HEK293 (cell line): ENCODE results near the gene OPA1.

Source experiments
- CTCF ChIA-PET: fragments of 350-600 bp; formaldehyde crosslinking; extraction: SDS; loops from one replicate; lab custom pipeline; 2021; ENCODE audit warnings: antibody characterized with exemption; lab: Yijun Ruan, JAX
- POLR2A ChIA-PET: fragments of 300-600 bp; formaldehyde crosslinking; extraction: SDS; loops from one replicate; lab custom pipeline; 2020; ENCODE audit warnings: antibody characterized with exemption, inconsistent platforms; lab: Yijun Ruan, JAX
- H3K27ac ChIP-seq: fragments of 200-500 bp; sonication (Bioruptor generic); 2 replicates; pipeline ENCODE4 v1.5.1; 2014; ENCODE audit warnings: low read depth, low read length, control low read depth, inconsistent platforms; ENCODE audit errors: extremely low read depth
- H3K36me3 ChIP-seq, 2 experiments: fragments of 200-500 bp in 1 of 2; sonication (Bioruptor generic) in 1 of 2; 1 replicate in 1 of 2; 2 replicates in 1 of 2; pipeline ENCODE4 v1.5.1; 2014 to 2017; ENCODE audit warnings: inconsistent platforms in 2 of 2, low read length in 2 of 2; ENCODE audit not compliant: control insufficient read depth in 2 of 2, insufficient read depth in 1 of 2
- H3K4me1 ChIP-seq: fragments of 200-500 bp; sonication (Bioruptor generic); 2 replicates; pipeline ENCODE4 v1.5.1; 2014; ENCODE audit warnings: mild to moderate bottlenecking, low read length, inconsistent platforms; ENCODE audit not compliant: control insufficient read depth, insufficient read depth
- H3K4me3 ChIP-seq: 2 replicates; pipeline ENCODE4 v1.5.1; 2011; ENCODE audit warnings: low read depth, mild to moderate bottlenecking, control low read depth, low read length, moderate library complexity
- H3K9me3 ChIP-seq: fragments of 200-500 bp; sonication (Bioruptor generic); 2 replicates; pipeline ENCODE4 v1.5.1; 2014; ENCODE audit warnings: low read depth, low read length, inconsistent platforms; ENCODE audit not compliant: control insufficient read depth, insufficient read depth
- FEZF1 ChIP-seq: fragments of 450-650 bp; formaldehyde crosslinking; IDR thresholded peaks from 2 replicates; pipeline ENCODE4 v1.5.1; 2016; ENCODE audit warnings: missing biosample characterization, missing genetic modification characterization
- HOXC10 ChIP-seq: sonication (generic); formaldehyde crosslinking; IDR thresholded peaks from 2 replicates; pipeline ENCODE4 v1.8.1; 2023; ENCODE audit warnings: mild to moderate bottlenecking, missing genetic modification reagents
- KLF10 ChIP-seq: fragments of 450-650 bp; IDR thresholded peaks from 2 replicates; pipeline ENCODE4 v1.5.1; 2018; ENCODE audit warnings: missing biosample characterization, mild to moderate bottlenecking, missing genetic modification characterization
- KLF8 ChIP-seq: fragments of 450-650 bp; formaldehyde crosslinking; IDR thresholded peaks from 2 replicates; pipeline ENCODE4 v1.5.1; 2016; ENCODE audit warnings: missing biosample characterization, missing genetic modification characterization
- SALL2 ChIP-seq: fragments of 450-650 bp; formaldehyde crosslinking; IDR thresholded peaks from 2 replicates; pipeline ENCODE4 v1.5.0; 2017; ENCODE audit warnings: missing biosample characterization, mild to moderate bottlenecking, missing genetic modification characterization, borderline replicate concordance
- SETDB1 ChIP-seq: IDR thresholded peaks from one replicate; pipeline ENCODE4 v1.6.1; 2017; ENCODE audit warnings: mild to moderate bottlenecking, low read length, moderate library complexity, mixed read lengths; ENCODE audit not compliant: insufficient read length
- SP3 ChIP-seq: fragments of 450-650 bp; formaldehyde crosslinking; IDR thresholded peaks from 2 replicates; pipeline ENCODE4 v1.5.1; 2016; ENCODE audit warnings: missing biosample characterization, missing genetic modification characterization
- SP7 ChIP-seq: fragments of 450-650 bp; formaldehyde crosslinking; IDR thresholded peaks from 2 replicates; pipeline ENCODE4 v1.5.1; 2016; ENCODE audit warnings: missing biosample characterization, missing genetic modification characterization
- TCF7L2 ChIP-seq: IDR thresholded peaks from 2 replicates; pipeline ENCODE4 v1.6.1; 2011; ENCODE audit warnings: low read depth, mild to moderate bottlenecking, inconsistent platforms, low read length, moderate library complexity, borderline replicate concordance
- TRIM28 ChIP-seq: IDR thresholded peaks from 2 replicates; pipeline ENCODE4 v1.6.1; 2011; ENCODE audit warnings: low read length, control low read depth, borderline replicate concordance
- ZBTB17 ChIP-seq: fragments of 450-650 bp; formaldehyde crosslinking; IDR thresholded peaks from 2 replicates; pipeline ENCODE4 v1.5.1; 2016; ENCODE audit warnings: missing biosample characterization, missing genetic modification characterization
- ZBTB48 ChIP-seq: fragments of 450-650 bp; formaldehyde crosslinking; IDR thresholded peaks from 2 replicates; pipeline ENCODE4 v1.5.1; 2016; ENCODE audit warnings: missing biosample characterization, missing genetic modification characterization
- ZFP3 ChIP-seq: fragments of 450-650 bp; formaldehyde crosslinking; IDR thresholded peaks from 2 replicates; pipeline ENCODE4 v1.5.1; 2016; ENCODE audit warnings: low read depth, missing biosample characterization, missing genetic modification characterization
- ZIC2 ChIP-seq: fragments of 450-650 bp; formaldehyde crosslinking; IDR thresholded peaks from 2 replicates; pipeline ENCODE4 v1.5.1; 2016; ENCODE audit warnings: missing biosample characterization, missing genetic modification characterization
- ZNF112 ChIP-seq: fragments of 450-650 bp; formaldehyde crosslinking; IDR thresholded peaks from 2 replicates; pipeline ENCODE4 v1.5.0; 2017; ENCODE audit warnings: missing biosample characterization, missing genetic modification characterization
- ZNF132 ChIP-seq: fragments of 450-650 bp; formaldehyde crosslinking; IDR thresholded peaks from 2 replicates; pipeline ENCODE4 v1.5.1; 2017; ENCODE audit warnings: missing biosample characterization, missing genetic modification characterization, borderline replicate concordance
- ZNF221 ChIP-seq: fragments of 450-650 bp; formaldehyde crosslinking; IDR thresholded peaks from 2 replicates; pipeline ENCODE4 v1.5.1; 2017; ENCODE audit warnings: missing biosample characterization, missing genetic modification characterization, borderline replicate concordance
- ZNF223 ChIP-seq: fragments of 450-650 bp; formaldehyde crosslinking; IDR thresholded peaks from 2 replicates; pipeline ENCODE4 v1.5.1; 2016; ENCODE audit warnings: missing biosample characterization, missing genetic modification characterization
- ZNF280C ChIP-seq: fragments of 450-650 bp; formaldehyde crosslinking; IDR thresholded peaks from 2 replicates; pipeline ENCODE4 v1.5.1; 2016; ENCODE audit warnings: missing biosample characterization, missing genetic modification characterization
- ZNF350 ChIP-seq: fragments of 450-650 bp; formaldehyde crosslinking; IDR thresholded peaks from 2 replicates; pipeline ENCODE4 v1.5.0; 2017; ENCODE audit warnings: missing biosample characterization, mild to moderate bottlenecking, missing genetic modification characterization
- ZNF37A ChIP-seq: fragments of 450-650 bp; IDR thresholded peaks from 2 replicates; pipeline ENCODE4 v1.5.1; 2018; ENCODE audit warnings: missing biosample characterization, missing genetic modification characterization
- ZNF394 ChIP-seq: fragments of 450-650 bp; formaldehyde crosslinking; IDR thresholded peaks from 2 replicates; pipeline ENCODE4 v1.5.1; 2016; ENCODE audit warnings: missing biosample characterization, missing genetic modification characterization, mild to moderate bottlenecking, moderate library complexity, borderline replicate concordance
- ZNF529 ChIP-seq: fragments of 450-650 bp; formaldehyde crosslinking; IDR thresholded peaks from 2 replicates; pipeline ENCODE4 v1.5.1; 2017; ENCODE audit warnings: missing genetic modification characterization, missing biosample characterization; ENCODE audit not compliant: insufficient replicate concordance
- ZNF548 ChIP-seq: fragments of 450-650 bp; formaldehyde crosslinking; IDR thresholded peaks from 2 replicates; pipeline ENCODE4 v1.5.1; 2016; ENCODE audit warnings: missing biosample characterization, missing genetic modification characterization
- ZNF558 ChIP-seq: fragments of 450-650 bp; formaldehyde crosslinking; IDR thresholded peaks from 2 replicates; pipeline ENCODE4 v1.5.1; 2016; ENCODE audit warnings: missing biosample characterization, missing genetic modification characterization
- ZNF580 ChIP-seq: fragments of 450-650 bp; formaldehyde crosslinking; IDR thresholded peaks from 2 replicates; pipeline ENCODE4 v1.5.1; 2016; ENCODE audit warnings: missing biosample characterization, missing genetic modification characterization
- ZNF585B ChIP-seq: fragments of 450-650 bp; formaldehyde crosslinking; IDR thresholded peaks from 2 replicates; pipeline ENCODE4 v1.5.1; 2016; ENCODE audit warnings: missing biosample characterization, missing genetic modification characterization
- ZNF623 ChIP-seq: fragments of 450-650 bp; formaldehyde crosslinking; IDR thresholded peaks from 2 replicates; pipeline ENCODE4 v1.5.1; 2016; ENCODE audit warnings: missing biosample characterization, missing genetic modification characterization
- ZNF624 ChIP-seq: fragments of 450-650 bp; formaldehyde crosslinking; IDR thresholded peaks from 2 replicates; pipeline ENCODE4 v1.5.1; 2017; ENCODE audit warnings: missing biosample characterization, missing genetic modification characterization
- ZNF658 ChIP-seq: fragments of 450-650 bp; formaldehyde crosslinking; IDR thresholded peaks from 2 replicates; pipeline ENCODE4; 2016; ENCODE audit warnings: missing biosample characterization, missing genetic modification characterization
- ZNF660 ChIP-seq: fragments of 450-650 bp; IDR thresholded peaks from 2 replicates; pipeline ENCODE4 v1.5.1; 2018; ENCODE audit warnings: missing biosample characterization, mild to moderate bottlenecking, missing genetic modification characterization
- ZNF670 ChIP-seq: fragments of 450-650 bp; formaldehyde crosslinking; IDR thresholded peaks from 2 replicates; pipeline ENCODE4 v1.5.1; 2016; ENCODE audit warnings: missing biosample characterization, missing genetic modification characterization, low read depth
- ZNF677 ChIP-seq: fragments of 450-650 bp; IDR thresholded peaks from 2 replicates; pipeline ENCODE4 v1.5.0; 2018; ENCODE audit warnings: missing biosample characterization, mild to moderate bottlenecking, missing genetic modification characterization, moderate library complexity
- ZNF692 ChIP-seq: fragments of 450-650 bp; formaldehyde crosslinking; IDR thresholded peaks from 2 replicates; pipeline ENCODE4 v1.5.1; 2016; ENCODE audit warnings: missing biosample characterization, missing genetic modification characterization
- ZNF76 ChIP-seq: fragments of 450-650 bp; formaldehyde crosslinking; IDR thresholded peaks from 2 replicates; pipeline ENCODE4; 2016; ENCODE audit warnings: low read depth, missing biosample characterization, missing genetic modification characterization, borderline replicate concordance
- ZNF837 ChIP-seq: fragments of 450-650 bp; formaldehyde crosslinking; IDR thresholded peaks from 2 replicates; pipeline ENCODE4 v1.5.1; 2016; ENCODE audit warnings: missing biosample characterization, missing genetic modification characterization

Gene OPA1

GRCh38 chr3:193714523-193715137 is 121.6 kb downstream of the OPA1 start:
- no peak overlapping the region for H3K4me3 ChIP-seq
- H3K4me1 ChIP-seq: no peaks in the 10 kb centered on the region
- no peak overlapping the region for H3K27ac ChIP-seq
- no peaks in the 10 kb centered on the region for H3K9me3 ChIP-seq
- POLR2A ChIA-PET: no interaction called here
- CTCF ChIA-PET: no interaction called here
- H3K36me3 ChIP-seq: no peaks in the 10 kb centered on the region
- TF ChIP-seq ZIC2 (tag by site-specific recombination) (no peak), ZNF624 (tag by site-specific recombination) (no peak), TCF7L2 (no peak), ZNF76 (tag by site-specific recombination) (no peak), ZNF585B (tag by site-specific recombination) (peak; percentile 97), TRIM28 (peak; percentile 99; the same call in 1 of the 2 replicates), ZNF37A (tag by site-specific recombination) (no peak), ZNF548 (no peak), HOXC10 (CRISPR knock-in tag) (no peak), ZNF223 (tag by site-specific recombination) (no peak), ZNF660 (no peak), KLF8 (tag by site-specific recombination) (no peak), SETDB1 (peak; percentile 94), ZNF580 (no peak), ZNF658 (tag by site-specific recombination) (no peak), ZNF558 (no peak), ZNF623 (no peak), ZFP3 (tag by site-specific recombination) (no peak), ZNF350 (no peak), SP7 (tag by site-specific recombination) (no peak)
- TF ChIP-seq, all 188 proteins: peak for 3

GRCh38 chr3:193716150-193716549 is 123.1 kb downstream of the OPA1 start:
- TF ChIP-seq ZNF670 (tag by site-specific recombination): no peak
- no peak for TF ChIP-seq KLF10 (tag by site-specific recombination)
- TF ChIP-seq SALL2 (tag by site-specific recombination): no peak
- no peak for TF ChIP-seq ZNF394 (tag by site-specific recombination)
- no peak for TF ChIP-seq ZBTB48 (tag by site-specific recombination)
- no peak for TF ChIP-seq ZNF280C
- no peak for TF ChIP-seq ZNF692 (tag by site-specific recombination)
- no peak for TF ChIP-seq ZNF132 (tag by site-specific recombination)
- TF ChIP-seq ZNF112 (tag by site-specific recombination): no peak
- TF ChIP-seq ZNF837: no peak
- TF ChIP-seq FEZF1: no peak
- TF ChIP-seq ZNF529 (tag by site-specific recombination): no peak
- no peak for TF ChIP-seq ZNF221 (tag by site-specific recombination)
- no peak for TF ChIP-seq SP3 (tag by site-specific recombination)
- TF ChIP-seq ZNF677 (tag by site-specific recombination): no peak
- no peak for TF ChIP-seq ZBTB17 (tag by site-specific recombination)
- POLR2A ChIA-PET: no interaction called here
- CTCF ChIA-PET: interaction anchor here (0.7 to 1.3 kb wide), 3 partner anchors 24 to 264 kb away, joined by 3 to 6 read pairs (median 3); no protein-coding TSS in a partner anchor
- H3K9me3 ChIP-seq: no peaks in the 10 kb centered on the region
- H3K36me3 ChIP-seq: no peaks in the 10 kb centered on the region
- H3K4me3 ChIP-seq: no peak overlapping the region
- H3K4me1 ChIP-seq: no peaks in the 10 kb centered on the region
- H3K27ac ChIP-seq: no peak overlapping the region
